ENCODE measurements around the gene PRKCG. TPM values are rescaled to one million over a fixed set of nuclear protein-coding genes. Genes with fewer than 3 reads are reported as not detected.

The PRKCG gene
- total RNA-seq, 1 donor from 2014 or later: 0.51 TPM

- no peaks in the 10 kb centered on the region for H3K27me3 ChIP-seq
- Mint-ChIP-seq H3K36me3 (peaks cover 28% of the 10 kb centered on the region), H3K4me3 (peak overlapping the region; percentile 43), H3K27me3 (ENCODE audit: insufficient read depth, low read depth) (peaks cover 11% of the 10 kb centered on the region), H3K9me3 (no peaks in the 10 kb centered on the region), H3K4me1 (peaks cover 19% of the 10 kb centered on the region), H3K27ac (peak overlapping the region; percentile 13)
- H3K27ac ChIP-seq: no peak overlapping the region
- H3K4me2 ChIP-seq: no peak overlapping the region
- peaks cover 24% of the 10 kb centered on the region for H4K20me1 ChIP-seq (ENCODE audit: low read depth)
- TF ChIP-seq EZH2phosphoT487 (IDR thresholded peaks at IDR 0.05) (no peak), EZH2 (IDR thresholded peaks at IDR 0.05) (no peak), CTCF (IDR thresholded peaks at IDR 0.05) (no peak)
- no peaks in the 10 kb centered on the region for H3K9me3 ChIP-seq (ENCODE audit: low read depth)
- H2AFZ ChIP-seq (replicated peaks): no peak overlapping the region
- peaks cover 4% of the 10 kb centered on the region for H3K4me1 ChIP-seq
- no peak overlapping the region for H3K4me3 ChIP-seq
- no peaks in the 10 kb centered on the region for H3K36me3 ChIP-seq
- no peak overlapping the region for H3K9ac ChIP-seq
- DNase-seq (ENCODE audit: low spot score): no peak
- peaks cover 25% of the 10 kb centered on the region for H3K79me2 ChIP-seq (ENCODE audit: low read depth)
- peaks cover 19% of the 10 kb centered on the region for H3F3A ChIP-seq (ENCODE audit: low read depth)
These were observed 8.0 kb upstream of the PRKCG start for GRCh38 chr19:53873773-53874605.

- H3K27ac ChIP-seq: no peak overlapping the region
- H3F3A ChIP-seq (ENCODE audit: low read depth): peaks cover 15% of the 10 kb centered on the region
- Mint-ChIP-seq H3K36me3 (peaks cover 28% of the 10 kb centered on the region), H3K9me3 (no peaks in the 10 kb centered on the region), H3K27ac (no peak overlapping the region), H3K27me3 (ENCODE audit: insufficient read depth, low read depth) (peaks cover 11% of the 10 kb centered on the region), H3K4me1 (peaks cover 20% of the 10 kb centered on the region), H3K4me3 (peak overlapping the region; percentile 43)
- no peak overlapping the region for H3K9ac ChIP-seq
- H3K27me3 ChIP-seq: no peaks in the 10 kb centered on the region
- TF ChIP-seq EZH2 (IDR thresholded peaks at IDR 0.05) (no peak), EZH2phosphoT487 (IDR thresholded peaks at IDR 0.05) (no peak), CTCF (IDR thresholded peaks at IDR 0.05) (no peak)
- DNase-seq (ENCODE audit: low spot score): no peak
- H2AFZ ChIP-seq (replicated peaks): no peak overlapping the region
- H3K36me3 ChIP-seq: no peaks in the 10 kb centered on the region
- no peaks in the 10 kb centered on the region for H3K9me3 ChIP-seq (ENCODE audit: low read depth)
- no peak overlapping the region for H3K4me3 ChIP-seq
- H3K4me1 ChIP-seq: peaks cover 4% of the 10 kb centered on the region
- peaks cover 25% of the 10 kb centered on the region for H3K79me2 ChIP-seq (ENCODE audit: low read depth)
- no peak overlapping the region for H3K4me2 ChIP-seq
- H4K20me1 ChIP-seq (ENCODE audit: low read depth): peaks cover 24% of the 10 kb centered on the region
These were observed 7.4 kb upstream of the PRKCG start for GRCh38 chr19:53874606-53874990.

GRCh38 chr19:53875602-53876325, 6.2 kb upstream of the PRKCG start:
- H4K20me1 ChIP-seq (ENCODE audit: low read depth): peaks cover 19% of the 10 kb centered on the region
- no peak overlapping the region for H3K27ac ChIP-seq
- no peak overlapping the region for H3K4me2 ChIP-seq
- H3F3A ChIP-seq (ENCODE audit: low read depth): peaks cover 9% of the 10 kb centered on the region
- no peaks in the 10 kb centered on the region for H3K36me3 ChIP-seq
- no peaks in the 10 kb centered on the region for H3K9me3 ChIP-seq (ENCODE audit: low read depth)
- no peak overlapping the region for H3K4me3 Mint-ChIP-seq
- peaks cover 16% of the 10 kb centered on the region for H3K4me1 Mint-ChIP-seq
- peaks cover under 1% of the 10 kb centered on the region for H3K4me1 ChIP-seq
- H3K9ac ChIP-seq: no peak overlapping the region
- no peaks in the 10 kb centered on the region for H3K9me3 Mint-ChIP-seq
- no peak for TF ChIP-seq EZH2phosphoT487 (IDR thresholded peaks at IDR 0.05)
- no peak for TF ChIP-seq CTCF (IDR thresholded peaks at IDR 0.05)
- TF ChIP-seq EZH2 (IDR thresholded peaks at IDR 0.05): no peak
- peaks cover 25% of the 10 kb centered on the region for H3K36me3 Mint-ChIP-seq
- DNase-seq (ENCODE audit: low spot score): no peak
- peaks cover 1% of the 10 kb centered on the region for H3K27me3 ChIP-seq
- H2AFZ ChIP-seq (replicated peaks): no peak overlapping the region
- H3K4me3 ChIP-seq: no peak overlapping the region
- H3K27me3 Mint-ChIP-seq (ENCODE audit: insufficient read depth, low read depth): peaks cover 10% of the 10 kb centered on the region
- no peak overlapping the region for H3K27ac Mint-ChIP-seq
- H3K79me2 ChIP-seq (ENCODE audit: low read depth): peaks cover 19% of the 10 kb centered on the region
